Upper lobe of left lung (tissue), 6 donors: ENCODE results near the gene BLACAT1. TPM values are rescaled to one million over a fixed set of nuclear protein-coding genes. Genes with fewer than 3 reads are reported as not detected.

ENCODE experiments used
- ATAC-seq, 2 donors: fragments of 200-7000 bp; cut with Tn5 transposase; one replicate each; pipeline ENCODE4 v1.9.1; 2022; ENCODE audit warnings: mild to moderate bottlenecking in 2 of 2, moderate library complexity in 2 of 2; ENCODE audit not compliant: low FRiP score in 2 of 2
- DNase-seq, 2 donors: peaks; one replicate each; pipeline ENCODE4 v3.0.0-alpha.2; 2019 to 2020
- H3K27ac ChIP-seq, 4 donors: fragments of 200-600 bp; sonication (generic); one replicate each; pipeline ENCODE4 v1.5.1; 2016 to 2019
- H3K27me3 ChIP-seq, 4 donors: fragments of 200-600 bp; sonication (generic); one replicate each; pipeline ENCODE4 v1.5.1; 2017 to 2019
- H3K36me3 ChIP-seq, 4 donors: fragments of 200-600 bp; sonication (generic); one replicate each; pipeline ENCODE4 v1.5.1; 2016 to 2019
- H3K4me1 ChIP-seq, 4 donors: fragments of 200-600 bp; sonication (generic); one replicate each; pipeline ENCODE4 v1.5.1; 2018 to 2019
- H3K4me3 ChIP-seq, 4 donors: fragments of 200-600 bp; sonication (generic); one replicate each; pipeline ENCODE4 v1.5.1; 2017 to 2019; ENCODE audit warnings: mild to moderate bottlenecking in 2 of 4, moderate library complexity in 1 of 4
- H3K9me3 ChIP-seq, 4 donors: fragments of 200-600 bp; sonication (generic); one replicate each; pipeline ENCODE4 v1.5.1; 2018 to 2019
- CTCF ChIP-seq, 6 experiments: fragments of 450-650 bp in 4 of 6; fragments of 200-600 bp in 2 of 6; sonication (generic) in 2 of 6; IDR thresholded peaks; one replicate each; pipeline ENCODE4 v1.5.1; 2016 to 2019; ENCODE audit warnings: antibody characterized with exemption in 6 of 6
- EP300 ChIP-seq, 4 donors: sonication (generic); formaldehyde crosslinking; IDR thresholded peaks; one replicate each; pipeline ENCODE4 v1.5.1; 2017; ENCODE audit warnings: antibody characterized with exemption in 4 of 4, control low read depth in 2 of 4
- POLR2A ChIP-seq, 4 donors: fragments of 450-650 bp; IDR thresholded peaks; one replicate each; pipeline ENCODE4 v1.5.1; 2016 to 2017; ENCODE audit warnings: antibody characterized with exemption in 4 of 4, mild to moderate bottlenecking in 2 of 4
- POLR2AphosphoS5 ChIP-seq, 2 donors: sonication (generic); formaldehyde crosslinking; IDR thresholded peaks; one replicate each; pipeline ENCODE4 v1.5.1; 2017; ENCODE audit warnings: antibody characterized with exemption in 2 of 2
- WGBS, 2 donors: methylation state at CpG; one replicate each; pipeline ENCODE4 v1.1.5; 2017 to 2018; 5-methylcytosine and 5-hydroxymethylcytosine counted together
- total RNA-seq, 6 donors: library from RNA; depleted of rRNA in 4 of 6; stranded (reverse); fragments of >200 nt in 4 of 6; gene quantifications; one replicate each; pipeline versions ENCODE4 v1.1.0 to v1.2.1, GENCODE V29; 2016 to 2021
- donor health status: DM: no; HTN: no; CAD: no; lungs with moderate emphysema.
- donor health status: DM: no; HTN: yes; CAD: no; lungs with severe emphysema.

The BLACAT1 gene
- total RNA-seq, 6 donors from 2014 or later: 0.40 to 4.2 (median 1.1) TPM

- Histone ChIP-seq H3K4me1 (peaks cover 16 to 34% (median 26%) of the 10 kb centered on the region in 4 donors), H3K9me3 (no peaks in the 10 kb centered on the region), H3K27ac (no peak overlapping the region), H3K4me3 (no peak overlapping the region), H3K27me3 (peaks cover 0 to 39% (median 20%) of the 10 kb centered on the region in 4 donors), H3K36me3 (no peaks in the 10 kb centered on the region)
- TF ChIP-seq CTCF (IDR thresholded peaks at IDR 0.05) (no peak), EP300 (IDR thresholded peaks at IDR 0.05) (no peak), POLR2AphosphoS5 (IDR thresholded peaks at IDR 0.05) (no peak), POLR2A (IDR thresholded peaks at IDR 0.05) (no peak)
- 78 to 82% methylated on average over 4 to 5 of the region's 5 CpGs for WGBS, 2 donors
- DNase-seq (no peak), ATAC-seq (no peak)
These were observed 2.9 kb downstream of the BLACAT1 start for GRCh38 chr1:205452933-205453332.

DNA sequence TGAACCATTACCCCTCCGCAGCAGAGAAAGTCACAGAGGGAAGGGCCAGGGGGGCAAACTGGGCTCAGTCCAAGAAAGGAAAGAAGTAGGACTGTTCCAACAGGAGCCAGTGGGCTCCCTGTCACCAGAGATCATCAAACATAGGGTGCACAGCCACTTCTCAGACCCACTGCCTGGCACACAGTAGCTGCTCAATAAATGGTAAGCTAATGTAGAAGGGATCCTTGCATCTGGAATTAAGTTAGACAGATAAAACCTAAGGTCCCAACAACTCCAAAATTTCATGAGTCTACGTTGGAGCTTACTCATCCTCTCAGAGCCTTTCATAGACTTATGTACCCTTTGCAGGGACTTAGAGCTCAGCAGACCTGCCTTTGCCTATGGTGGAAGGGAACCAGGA, 3.5 kb downstream of the BLACAT1 start:
- H3K9me3 ChIP-seq: no peaks in the 10 kb centered on the region
- WGBS, 2 donors: 69 to 81% methylated on average over 2 of the region's 2 CpGs
- H3K27me3 ChIP-seq: peaks cover 0 to 33% (median 18%) of the 10 kb centered on the region in 4 donors
- H3K4me1 ChIP-seq: peaks cover 16 to 36% (median 28%) of the 10 kb centered on the region in 4 donors
- TF ChIP-seq CTCF (IDR thresholded peaks at IDR 0.05): no peak
- TF ChIP-seq EP300 (IDR thresholded peaks at IDR 0.05): no peak
- TF ChIP-seq POLR2AphosphoS5 (IDR thresholded peaks at IDR 0.05): no peak
- TF ChIP-seq POLR2A (IDR thresholded peaks at IDR 0.05): no peak
- no peaks in the 10 kb centered on the region for H3K36me3 ChIP-seq
- H3K4me3 ChIP-seq: no peak overlapping the region
- no peak overlapping the region for H3K27ac ChIP-seq
- DNase-seq (no peak), ATAC-seq (no peak)

GRCh38 chr1:205451759-205452164, 4.1 kb downstream of the BLACAT1 start:
- DNase-seq (no peak), ATAC-seq (no peak)
- TF ChIP-seq EP300 (IDR thresholded peaks at IDR 0.05) (no peak), POLR2AphosphoS5 (IDR thresholded peaks at IDR 0.05) (no peak), CTCF (IDR thresholded peaks at IDR 0.05) (no peak), POLR2A (IDR thresholded peaks at IDR 0.05) (no peak)
- Histone ChIP-seq H3K4me3 (no peak overlapping the region), H3K27me3 (peaks cover 0 to 27% (median 16%) of the 10 kb centered on the region in 4 donors), H3K36me3 (no peaks in the 10 kb centered on the region), H3K9me3 (no peaks in the 10 kb centered on the region), H3K27ac (no peak overlapping the region), H3K4me1 (peaks cover 10 to 31% (median 25%) of the 10 kb centered on the region in 4 donors)
- WGBS, 2 donors: 72 to 73% methylated on average over 2 of the region's 2 CpGs

- no peak for TF ChIP-seq POLR2AphosphoS5 (IDR thresholded peaks at IDR 0.05)
- no peak for TF ChIP-seq CTCF (IDR thresholded peaks at IDR 0.05)
- no peak for TF ChIP-seq POLR2A (IDR thresholded peaks at IDR 0.05)
- TF ChIP-seq EP300 (IDR thresholded peaks at IDR 0.05): no peak
- H3K4me3 ChIP-seq: no peak overlapping the region
- ATAC-seq: no peak
- no peak overlapping the region for H3K27ac ChIP-seq
- peaks cover 4 to 31% (median 20%) of the 10 kb centered on the region in 4 donors for H3K4me1 ChIP-seq
- peaks cover 0 to 22% (median 11%) of the 10 kb centered on the region in 4 donors for H3K27me3 ChIP-seq
- WGBS, 2 donors: 60 to 70% methylated on average over 5 of the region's 5 CpGs
- no peaks in the 10 kb centered on the region for H3K9me3 ChIP-seq
- no peaks in the 10 kb centered on the region for H3K36me3 ChIP-seq
- DNase-seq: no peak
These were observed 4.6 kb downstream of the BLACAT1 start for GRCh38 chr1:205451202-205451601.

DNA sequence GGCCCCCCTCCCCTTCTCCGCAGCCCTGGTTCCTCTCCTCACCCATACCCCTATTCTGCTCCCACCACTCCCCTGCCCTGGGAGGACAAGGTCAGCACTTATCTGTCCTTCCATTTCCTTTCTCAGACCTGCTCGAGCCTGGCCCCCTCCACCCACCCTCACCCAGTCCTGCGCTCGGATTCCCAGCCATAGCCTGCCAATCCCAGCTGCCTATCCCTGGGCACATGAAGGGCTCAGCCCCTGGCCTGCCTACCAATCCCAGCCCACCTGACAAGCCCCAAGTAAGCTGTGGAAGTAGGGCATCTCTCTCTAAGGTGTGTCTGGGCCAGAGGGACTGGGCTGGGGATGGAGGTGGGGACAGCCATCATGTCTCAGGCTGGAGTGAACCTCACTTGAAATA, 5.4 kb downstream of the BLACAT1 start:
- Histone ChIP-seq H3K9me3 (no peaks in the 10 kb centered on the region), H3K36me3 (no peaks in the 10 kb centered on the region), H3K4me1 (peaks cover 0 to 29% (median 16%) of the 10 kb centered on the region in 4 donors), H3K27me3 (peaks cover 0 to 14% (median 8%) of the 10 kb centered on the region in 4 donors), H3K4me3 (no peak overlapping the region), H3K27ac (peak overlapping the region in 1 of 4 donors; percentile 87)
- TF ChIP-seq EP300 (IDR thresholded peaks at IDR 0.05) (no peak), POLR2AphosphoS5 (IDR thresholded peaks at IDR 0.05) (no peak), CTCF (IDR thresholded peaks at IDR 0.05) (no peak)
- no peak for DNase-seq
- WGBS, 2 donors: 59% methylated on average over 4 of the region's 4 CpGs
- ATAC-seq: no peak
